Measurements from ENCODE around the gene NBAS.

NBAS gene

GRCh38 chr2:15480552-15480951 is 80.6 kb downstream of the NBAS start:
- DNase-seq (ENCODE audit: extremely low read depth, insufficient read length): no peak
- Histone ChIP-seq H3K4me3 (replicated peaks; ENCODE audit: low read depth, low read length) (no peak overlapping the region), H3K36me3 (ENCODE audit: control insufficient read depth, insufficient read depth, low read length) (peaks cover 1% of the 10 kb centered on the region; the same call in 1 of the 2 replicates), H3K27me3 (replicated peaks; ENCODE audit: control insufficient read depth, insufficient read depth, low read length) (no peaks in the 10 kb centered on the region)
- no peak for TF ChIP-seq CTCF (IDR thresholded peaks at IDR 0.05; ENCODE audit: insufficient read depth, low read length, poor library complexity, severe bottlenecking)

- no peak for DNase-seq (ENCODE audit: extremely low read depth, insufficient read length)
- Histone ChIP-seq H3K36me3 (ENCODE audit: control insufficient read depth, insufficient read depth, low read length) (no peaks in the 10 kb centered on the region; the same call in none of the 2 replicates), H3K27me3 (replicated peaks; ENCODE audit: control insufficient read depth, insufficient read depth, low read length) (no peaks in the 10 kb centered on the region), H3K4me3 (replicated peaks; ENCODE audit: low read depth, low read length) (no peak overlapping the region)
- no peak for TF ChIP-seq CTCF (IDR thresholded peaks at IDR 0.05; ENCODE audit: insufficient read depth, low read length, poor library complexity, severe bottlenecking)
These were observed 88.3 kb downstream of the NBAS start for GRCh38 chr2:15472876-15473275.

GRCh38 chr2:15472133-15472532 is 89.0 kb downstream of the NBAS start:
- DNase-seq (ENCODE audit: extremely low read depth, insufficient read length): no peak
- H3K4me3 ChIP-seq (replicated peaks; ENCODE audit: low read depth, low read length): no peak overlapping the region
- TF ChIP-seq CTCF (IDR thresholded peaks at IDR 0.05; ENCODE audit: insufficient read depth, low read length, poor library complexity, severe bottlenecking): no peak
- no peaks in the 10 kb centered on the region for H3K27me3 ChIP-seq (replicated peaks; ENCODE audit: control insufficient read depth, insufficient read depth, low read length)
- no peaks in the 10 kb centered on the region; the same call in none of the 2 replicates for H3K36me3 ChIP-seq (ENCODE audit: control insufficient read depth, insufficient read depth, low read length)

GRCh38 chr2:15471606-15472005 is 89.5 kb downstream of the NBAS start:
- no peak overlapping the region for H3K4me3 ChIP-seq (replicated peaks; ENCODE audit: low read depth, low read length)
- H3K27me3 ChIP-seq (replicated peaks; ENCODE audit: control insufficient read depth, insufficient read depth, low read length): no peaks in the 10 kb centered on the region
- no peak for DNase-seq (ENCODE audit: extremely low read depth, insufficient read length)
- no peak for TF ChIP-seq CTCF (IDR thresholded peaks at IDR 0.05; ENCODE audit: insufficient read depth, low read length, poor library complexity, severe bottlenecking)
- no peaks in the 10 kb centered on the region; the same call in none of the 2 replicates for H3K36me3 ChIP-seq (ENCODE audit: control insufficient read depth, insufficient read depth, low read length)

- Histone ChIP-seq H3K36me3 (ENCODE audit: control insufficient read depth, insufficient read depth, low read length) (peaks cover 3% of the 10 kb centered on the region; the same call in 1 of the 2 replicates), H3K27me3 (replicated peaks; ENCODE audit: control insufficient read depth, insufficient read depth, low read length) (no peaks in the 10 kb centered on the region), H3K4me3 (replicated peaks; ENCODE audit: low read depth, low read length) (no peak overlapping the region)
- no peak for DNase-seq (ENCODE audit: extremely low read depth, insufficient read length)
- TF ChIP-seq CTCF (IDR thresholded peaks at IDR 0.05; ENCODE audit: insufficient read depth, low read length, poor library complexity, severe bottlenecking): no peak
These were observed 101.0 kb downstream of the NBAS start for GRCh38 chr2:15460112-15460620.

GRCh38 chr2:15458277-15458676 is 102.9 kb downstream of the NBAS start:
- no peak for DNase-seq (ENCODE audit: extremely low read depth, insufficient read length)
- TF ChIP-seq CTCF (IDR thresholded peaks at IDR 0.05; ENCODE audit: insufficient read depth, low read length, poor library complexity, severe bottlenecking): no peak
- H3K36me3 ChIP-seq (ENCODE audit: control insufficient read depth, insufficient read depth, low read length): peaks cover 3% of the 10 kb centered on the region; the same call in 1 of the 2 replicates

More at GRCh38 chr2:15458277-15458676, 102.9 kb downstream of the NBAS start:
- Histone ChIP-seq H3K4me3 (replicated peaks; ENCODE audit: low read depth, low read length) (no peak overlapping the region), H3K27me3 (replicated peaks; ENCODE audit: control insufficient read depth, insufficient read depth, low read length) (no peaks in the 10 kb centered on the region)
